OCI-M1 (cell line): ENCODE measurements around the gene RGS4.

Experiments used
- DNase-seq: peaks from one replicate; lab custom pipeline; 2025; lab: John Stamatoyannopoulos, UW

RGS4 gene

DNA sequence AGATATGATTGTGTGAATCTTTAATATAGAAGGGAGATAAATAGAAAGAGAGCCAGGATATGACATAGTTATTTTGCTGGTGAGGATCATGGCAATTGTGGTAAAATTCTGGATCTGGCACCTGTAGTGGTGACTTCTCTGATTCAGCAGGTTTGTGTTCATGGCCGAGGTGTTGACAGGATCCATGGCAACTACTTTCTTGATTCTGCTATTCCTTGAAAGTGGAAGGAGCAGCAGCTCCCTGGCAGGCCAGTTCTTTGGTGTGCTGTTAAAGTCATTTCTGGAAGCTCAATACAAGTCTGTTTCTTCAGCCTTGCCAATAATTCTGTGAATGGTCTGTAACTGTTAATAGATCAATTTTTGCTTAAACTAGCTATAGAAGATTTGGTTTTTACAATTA, 33.4 kb downstream of the RGS4 start:
- no peak for DNase-seq

DNA sequence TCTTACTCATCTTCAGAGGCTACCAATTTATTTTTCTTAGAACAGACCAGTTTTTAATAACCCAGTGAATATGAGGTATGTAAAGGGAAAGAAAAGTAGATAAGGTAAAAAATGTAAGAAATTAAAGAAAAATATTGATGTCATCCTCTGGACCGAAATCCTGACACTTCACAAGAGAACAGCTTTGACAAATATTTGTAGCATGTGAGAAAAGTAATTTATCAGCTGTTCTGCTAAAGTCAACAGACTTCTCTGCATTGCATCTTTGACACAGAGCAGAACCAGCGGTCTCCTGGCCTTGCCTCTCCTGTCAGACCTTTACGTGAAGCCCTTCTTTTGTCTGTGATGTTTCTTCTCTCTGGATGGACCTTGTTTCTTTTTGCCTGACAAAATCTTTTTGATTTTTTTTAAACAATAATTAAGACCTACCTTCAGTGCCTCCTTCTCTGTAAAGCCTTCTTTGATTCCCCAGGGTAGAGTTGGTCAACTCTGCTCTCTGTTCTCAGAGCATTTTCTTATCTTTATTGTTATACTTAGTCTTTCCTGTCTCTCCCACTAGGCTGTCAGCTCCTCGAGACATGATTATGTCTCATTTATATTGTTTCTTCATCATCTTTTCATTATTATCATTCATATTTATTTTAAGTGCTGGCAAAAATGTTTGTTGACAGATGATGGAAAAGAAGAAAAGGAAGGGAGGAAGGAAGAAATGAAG, 35.4 kb downstream of the RGS4 start:
- DNase-seq, result no peak

DNA sequence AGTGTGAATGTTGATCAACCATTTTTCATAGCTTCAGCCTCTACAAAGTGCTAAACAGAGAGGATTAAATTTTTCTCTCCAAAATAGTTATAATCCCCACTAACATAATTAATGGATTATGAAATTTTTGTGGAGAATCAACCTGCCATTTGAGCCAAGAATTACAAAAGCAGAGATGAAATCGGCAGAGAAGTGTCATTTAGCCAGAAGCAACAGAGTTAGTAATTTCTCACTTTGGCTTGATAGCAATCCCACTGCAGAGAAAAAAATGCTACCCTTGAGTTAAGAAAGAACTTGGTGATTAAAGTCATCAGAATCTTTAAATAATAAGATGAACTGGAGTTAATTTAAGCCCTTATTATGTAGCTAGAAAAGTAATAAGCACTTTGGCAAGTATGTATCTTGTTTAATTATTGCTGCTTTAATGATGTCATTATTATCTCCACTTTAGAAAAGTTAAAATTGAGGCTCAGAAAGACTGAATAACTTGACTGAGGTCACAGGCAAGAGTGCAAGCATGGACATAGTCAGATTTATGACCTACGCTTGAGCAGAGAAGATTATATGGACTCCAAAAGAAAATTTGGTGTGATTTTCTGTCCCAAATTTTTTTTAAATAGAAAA, 37.3 kb downstream of the RGS4 start:
- no peak for DNase-seq

DNA sequence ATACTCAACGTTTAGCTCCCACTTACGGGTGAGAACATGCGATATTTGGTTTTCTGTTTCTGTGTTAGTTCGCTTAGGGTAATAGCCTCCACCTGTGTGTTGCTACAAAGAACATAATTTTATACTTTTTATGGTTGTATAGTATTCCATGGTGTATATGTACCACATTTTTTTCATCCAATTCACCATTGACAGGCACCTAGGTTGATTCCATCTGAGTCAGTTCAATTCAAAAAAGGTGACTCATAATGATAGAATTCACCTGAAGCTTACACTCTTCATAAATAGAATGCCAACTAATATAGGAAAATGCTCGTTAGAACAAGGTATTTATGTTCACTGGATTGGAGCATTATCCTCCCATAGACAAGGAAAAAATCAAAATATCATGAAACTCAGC, 38.5 kb downstream of the RGS4 start:
- DNase-seq, result no peak

DNA sequence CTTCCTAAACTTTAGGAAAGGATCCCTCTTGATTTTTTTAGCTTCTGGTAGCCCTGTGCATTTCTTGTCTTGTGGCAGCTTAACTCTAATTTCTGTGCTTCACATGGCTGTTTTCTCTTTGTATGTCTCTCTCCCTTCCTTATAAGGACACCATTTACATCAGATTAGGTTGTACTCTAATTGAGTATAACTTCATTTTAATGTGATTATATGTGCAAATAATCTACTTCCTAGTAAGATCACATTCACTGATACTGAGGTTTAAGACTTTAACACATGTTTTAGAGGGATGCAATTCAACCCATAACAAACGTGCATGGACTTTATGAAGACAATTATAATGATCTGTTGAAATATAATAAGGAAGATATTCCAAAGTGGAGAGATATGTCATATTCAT, 46.7 kb downstream of the RGS4 start:
- no peak for DNase-seq

DNA sequence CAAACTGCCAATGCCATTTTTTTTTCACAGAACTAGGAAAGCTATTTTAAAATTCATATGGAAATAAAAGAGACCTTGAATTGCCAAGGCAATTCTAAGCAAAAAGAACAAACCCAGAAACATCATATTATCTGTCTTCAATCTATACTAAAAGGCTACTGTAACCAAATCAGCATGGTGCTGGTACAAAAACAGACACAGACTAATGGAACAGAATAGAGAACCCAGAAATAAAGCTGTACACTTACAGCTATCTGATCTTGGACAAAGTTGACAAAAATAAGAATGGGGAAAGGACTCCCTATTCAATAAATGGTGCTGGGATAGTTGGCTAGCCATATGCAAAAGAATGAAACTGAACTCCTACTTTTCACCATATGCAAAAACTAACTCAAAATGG, 50.5 kb downstream of the RGS4 start:
- DNase-seq, result no peak

DNA sequence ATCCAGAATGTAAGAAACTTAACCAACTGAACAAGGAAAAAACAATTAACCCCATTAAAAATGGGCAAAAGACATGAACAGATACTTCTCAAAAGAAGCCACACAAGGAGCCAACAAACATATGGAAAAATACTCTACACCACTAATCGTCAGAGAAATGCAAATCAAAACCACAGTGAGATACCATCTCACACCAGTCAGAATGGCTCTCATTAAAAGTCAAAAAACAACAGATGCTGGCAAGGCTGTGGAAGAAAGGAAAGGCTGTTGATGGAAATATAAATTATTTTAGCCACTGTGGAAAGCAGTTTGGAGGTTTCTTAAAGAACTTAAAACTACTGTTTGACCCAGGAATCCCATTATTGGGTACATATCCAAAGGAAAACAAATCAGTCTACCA, 51.2 kb downstream of the RGS4 start:
- no peak for DNase-seq

DNA sequence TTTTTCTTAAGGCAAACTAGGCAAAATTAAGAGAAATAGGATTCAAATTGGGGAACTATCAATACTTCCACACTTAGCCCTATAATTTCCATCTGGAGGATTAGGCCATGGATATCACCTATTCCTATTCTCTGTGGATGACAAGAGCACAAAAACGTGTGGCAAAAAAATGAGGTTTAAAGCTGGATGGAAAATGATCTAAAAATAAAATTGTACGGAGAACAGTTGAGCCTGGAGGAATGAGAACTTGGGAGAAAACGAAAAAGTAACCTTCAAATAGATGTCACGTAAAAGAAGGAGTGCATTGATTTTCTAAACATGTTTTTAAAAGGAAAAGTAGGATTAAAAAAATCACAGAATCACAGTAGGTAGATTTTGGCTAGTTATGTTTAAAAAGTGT, 55.7 kb downstream of the RGS4 start:
- no peak for DNase-seq
